Measurements from ENCODE around the gene EIF2B4.
A peak's percentile ranks its signal among the peaks of the same experiment; 100 is the strongest.
"Not testable (repeated sequence)": the region's sequence is repeated elsewhere in the genome, so short reads cannot be mapped to it uniquely, and the experiment has no call there.

The EIF2B4 gene

DNA sequence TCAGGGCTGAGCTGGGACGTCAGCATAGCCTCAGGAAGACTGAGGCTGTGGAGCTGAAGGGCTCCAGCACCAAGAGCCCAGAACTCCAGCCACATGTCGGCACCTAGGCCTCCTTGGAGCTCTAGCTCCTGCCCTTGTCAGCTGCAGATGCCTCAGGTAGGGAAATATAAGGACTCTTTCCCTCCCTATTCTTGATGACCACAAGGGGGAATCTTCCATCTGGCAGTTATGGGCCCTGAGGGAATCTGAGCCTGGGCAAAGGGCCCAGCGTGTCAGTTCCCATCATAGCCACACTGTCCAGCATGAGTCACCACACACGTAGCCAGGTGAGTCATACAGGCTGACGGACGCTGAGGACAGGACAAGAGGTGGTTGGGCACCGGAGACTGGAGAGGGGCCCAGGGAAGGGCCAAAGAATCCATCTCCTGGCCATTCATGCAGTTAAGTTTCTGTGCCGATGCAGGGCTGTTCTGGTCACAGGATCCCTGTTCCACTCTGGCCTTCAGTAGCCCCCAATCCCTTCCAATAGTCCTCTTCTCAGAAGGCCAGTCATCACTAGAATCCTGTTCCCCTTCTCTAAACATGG lies 49.1 kb downstream of the EIF2B4 start (continued):
- TF ChIP-seq ZNF639 (tag by site-specific recombination; IDR thresholded peaks at IDR 0.05) (peak; percentile 71; the same call in 1 of the 2 replicates), KLF8 (tag by site-specific recombination; IDR thresholded peaks at IDR 0.05) (0 out of 2 replicates have a peak, but pooled peaks have one; percentile 39), ZNF629 (tag by site-specific recombination; IDR thresholded peaks at IDR 0.05) (peak; percentile 82), ZNF366 (tag by site-specific recombination; conservative IDR thresholded peaks at IDR 0.05) (peak; percentile 80), ZFP69B (tag by site-specific recombination; IDR thresholded peaks at IDR 0.05) (0 out of 2 replicates have a peak, but pooled peaks have one; percentile 42)
- TF ChIP-seq, protein P1, sequence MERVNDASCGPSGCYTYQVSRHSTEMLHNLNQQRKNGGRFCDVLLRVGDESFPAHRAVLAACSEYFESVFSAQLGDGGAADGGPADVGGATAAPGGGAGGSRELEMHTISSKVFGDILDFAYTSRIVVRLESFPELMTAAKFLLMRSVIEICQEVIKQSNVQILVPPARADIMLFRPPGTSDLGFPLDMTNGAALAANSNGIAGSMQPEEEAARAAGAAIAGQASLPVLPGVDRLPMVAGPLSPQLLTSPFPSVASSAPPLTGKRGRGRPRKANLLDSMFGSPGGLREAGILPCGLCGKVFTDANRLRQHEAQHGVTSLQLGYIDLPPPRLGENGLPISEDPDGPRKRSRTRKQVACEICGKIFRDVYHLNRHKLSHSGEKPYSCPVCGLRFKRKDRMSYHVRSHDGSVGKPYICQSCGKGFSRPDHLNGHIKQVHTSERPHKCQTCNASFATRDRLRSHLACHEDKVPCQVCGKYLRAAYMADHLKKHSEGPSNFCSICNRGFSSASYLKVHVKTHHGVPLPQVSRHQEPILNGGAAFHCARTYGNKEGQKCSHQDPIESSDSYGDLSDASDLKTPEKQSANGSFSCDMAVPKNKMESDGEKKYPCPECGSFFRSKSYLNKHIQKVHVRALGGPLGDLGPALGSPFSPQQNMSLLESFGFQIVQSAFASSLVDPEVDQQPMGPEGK (tag by site-specific recombination; IDR thresholded peaks at IDR 0.05): peak; percentile 32; the same call in 1 of the 2 replicates
- TF ChIP-seq, protein P2, sequence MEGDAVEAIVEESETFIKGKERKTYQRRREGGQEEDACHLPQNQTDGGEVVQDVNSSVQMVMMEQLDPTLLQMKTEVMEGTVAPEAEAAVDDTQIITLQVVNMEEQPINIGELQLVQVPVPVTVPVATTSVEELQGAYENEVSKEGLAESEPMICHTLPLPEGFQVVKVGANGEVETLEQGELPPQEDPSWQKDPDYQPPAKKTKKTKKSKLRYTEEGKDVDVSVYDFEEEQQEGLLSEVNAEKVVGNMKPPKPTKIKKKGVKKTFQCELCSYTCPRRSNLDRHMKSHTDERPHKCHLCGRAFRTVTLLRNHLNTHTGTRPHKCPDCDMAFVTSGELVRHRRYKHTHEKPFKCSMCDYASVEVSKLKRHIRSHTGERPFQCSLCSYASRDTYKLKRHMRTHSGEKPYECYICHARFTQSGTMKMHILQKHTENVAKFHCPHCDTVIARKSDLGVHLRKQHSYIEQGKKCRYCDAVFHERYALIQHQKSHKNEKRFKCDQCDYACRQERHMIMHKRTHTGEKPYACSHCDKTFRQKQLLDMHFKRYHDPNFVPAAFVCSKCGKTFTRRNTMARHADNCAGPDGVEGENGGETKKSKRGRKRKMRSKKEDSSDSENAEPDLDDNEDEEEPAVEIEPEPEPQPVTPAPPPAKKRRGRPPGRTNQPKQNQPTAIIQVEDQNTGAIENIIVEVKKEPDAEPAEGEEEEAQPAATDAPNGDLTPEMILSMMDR (tag by site-specific recombination; IDR thresholded peaks at IDR 0.05): peak; percentile 74

- Histone ChIP-seq H3K36me3 (ENCODE audit: control insufficient read depth in 2 of 2, insufficient read depth in 1 of 2, low read length in 2 of 2) (peaks cover 0 to 16% of the 10 kb centered on the region in 2 experiments; a peak in 1 of 3 replicates), H3K4me1 (ENCODE audit: control insufficient read depth, insufficient read depth, low read length) (peaks cover 14% of the 10 kb centered on the region)
- ChIA-PET POLR2A (interaction anchor here (0.6 to 1.4 kb wide), 5 partner anchors 22 to 68 kb away, joined by 3 to 6 read pairs (median 4); partner anchors contain the start of gene GTF3C2), CTCF (interaction anchor here (0.6 to 6.5 kb wide), 4 partner anchors 16 to 233 kb away, joined by 4 to 50 read pairs (median 4); no protein-coding TSS in a partner anchor)
- H3K4me3 ChIP-seq (ENCODE audit: low read depth, low read length); H3K27ac ChIP-seq (ENCODE audit: extremely low read depth, low read depth, low read length); H3K9me3 ChIP-seq (ENCODE audit: control insufficient read depth, insufficient read depth, low read depth, low read length): not testable (repeated sequence)
Measured at GRCh38 chr2:27319839-27320238, 50.3 kb downstream of the EIF2B4 start.

DNA sequence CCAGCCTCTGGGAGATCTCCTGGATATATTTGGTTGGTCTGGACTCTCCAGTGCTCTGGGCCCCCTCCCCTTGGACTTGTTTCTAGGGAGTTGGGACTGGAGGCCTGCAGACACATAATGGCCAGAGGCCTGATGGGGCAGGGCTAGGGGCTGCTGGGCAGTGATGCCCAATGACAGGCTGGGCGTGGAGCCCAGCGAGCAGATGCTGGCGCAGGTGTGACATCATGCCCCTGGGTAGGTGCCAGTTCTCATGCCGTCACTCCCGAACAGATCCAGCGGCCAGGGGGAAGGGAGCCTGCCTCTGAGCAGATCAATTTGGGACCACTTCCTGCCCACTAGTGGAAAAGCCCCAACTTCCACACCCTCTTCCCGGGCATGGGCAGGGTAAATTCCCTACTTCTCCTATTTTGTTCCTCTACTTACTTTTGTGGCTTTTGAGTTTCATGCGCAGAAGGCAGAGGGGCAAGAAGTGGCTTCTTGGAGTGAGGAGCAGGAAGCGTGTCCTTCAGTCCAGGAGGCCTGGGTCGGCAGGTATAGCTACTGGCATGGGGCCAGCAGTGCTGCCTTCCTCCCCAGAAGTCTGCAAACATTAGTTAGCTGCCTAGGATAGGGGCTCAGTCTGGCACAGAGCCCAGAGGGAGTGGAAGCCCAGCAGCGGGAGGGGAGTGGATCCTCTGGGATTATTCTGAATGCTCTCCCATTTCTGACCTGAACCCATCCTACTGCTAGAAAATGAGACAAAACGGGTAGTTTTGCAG lies 53.3 kb downstream of the EIF2B4 start:
- CTCF ChIA-PET: interaction anchor here (6.5 kb wide), 1 partner anchor 13 kb away, joined by 50 read pairs; no protein-coding TSS in a partner anchor
- H3K27ac ChIP-seq (ENCODE audit: extremely low read depth, low read depth, low read length): no peak overlapping the region
- POLR2A ChIA-PET: interaction anchor here (0.5 kb wide), 1 partner anchor 1435 kb away, joined by 4 read pairs; the partner anchor contains the start of gene PPP1CB

DNA sequence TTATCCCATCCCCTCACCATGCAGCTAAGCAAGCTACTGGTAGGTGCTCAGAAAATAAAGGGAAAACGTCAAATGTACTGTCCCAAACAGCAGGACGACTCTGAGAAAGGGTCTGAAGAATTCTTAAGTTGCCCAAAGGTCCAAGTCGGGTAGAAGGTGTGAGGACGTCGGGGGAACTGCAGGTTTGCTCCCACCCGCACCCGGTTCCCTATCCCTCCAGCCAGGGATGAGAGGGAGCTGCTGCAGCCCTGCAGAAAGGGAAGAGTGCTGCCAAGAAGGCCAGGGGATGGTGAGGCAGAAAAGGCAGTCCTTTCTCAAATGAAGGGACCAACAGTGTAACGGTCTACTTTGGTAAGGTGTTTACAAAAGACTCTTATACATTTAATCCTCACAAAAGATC lies 55.0 kb downstream of the EIF2B4 start:
- ChIA-PET CTCF (interaction anchor here (0.9 to 1.1 kb wide), 2 partner anchors 12 to 64 kb away, joined by 3 to 5 read pairs; no protein-coding TSS in a partner anchor), POLR2A (no interaction called here)
- peaks cover 8% of the 10 kb centered on the region; the same call in 1 of the 2 replicates for H3K4me1 ChIP-seq (ENCODE audit: control insufficient read depth, insufficient read depth, low read length)
- H3K36me3 ChIP-seq (ENCODE audit: control insufficient read depth in 2 of 2, insufficient read depth in 1 of 2, low read length in 2 of 2): peaks cover 0 to 30% of the 10 kb centered on the region in 2 experiments; a peak in 2 of 3 replicates
- no peak overlapping the region for H3K27ac ChIP-seq (ENCODE audit: extremely low read depth, low read depth, low read length)
- no peaks in the 10 kb centered on the region for H3K9me3 ChIP-seq (ENCODE audit: control insufficient read depth, insufficient read depth, low read depth, low read length)
- H3K4me3 ChIP-seq (ENCODE audit: low read depth, low read length): no peak overlapping the region
- TF ChIP-seq ZNF426 (tag by site-specific recombination; IDR thresholded peaks at IDR 0.05) (no peak), FEZF1 (tag by site-specific recombination; IDR thresholded peaks at IDR 0.05) (no peak), ZNF501 (tag by site-specific recombination; IDR thresholded peaks at IDR 0.05) (no peak), ZNF19 (tag by site-specific recombination; IDR thresholded peaks at IDR 0.05; ENCODE audit: low read depth) (no peak), GLI2 (tag by site-specific recombination; IDR thresholded peaks at IDR 0.05; ENCODE audit: borderline replicate concordance, low read depth) (no peak), ZNF623 (tag by site-specific recombination; IDR thresholded peaks at IDR 0.05) (no peak)
- TF ChIP-seq, protein P2 (tag by site-specific recombination; IDR thresholded peaks at IDR 0.05): no peak

More for the DNA sequence above, 53.3 kb downstream of the EIF2B4 start:
- H3K4me3 ChIP-seq (ENCODE audit: low read depth, low read length): no peak overlapping the region
- TF ChIP-seq KLF7 (tag by site-specific recombination; IDR thresholded peaks at IDR 0.05; ENCODE audit: borderline replicate concordance): no peak
- peak; percentile 42; the same call in 1 of the 2 replicates for TF ChIP-seq ZNF341 (tag by site-specific recombination; IDR thresholded peaks at IDR 0.05; ENCODE audit: low read depth)
- TF ChIP-seq ZBTB20 (tag by site-specific recombination; IDR thresholded peaks at IDR 0.05): 0 out of 2 replicates have a peak, but pooled peaks have one; percentile 2
- TF ChIP-seq ZNF544 (tag by site-specific recombination; IDR thresholded peaks at IDR 0.05): peak; percentile 26; the same call in 1 of the 2 replicates
- H3K9me3 ChIP-seq (ENCODE audit: control insufficient read depth, insufficient read depth, low read depth, low read length): no peaks in the 10 kb centered on the region
- peaks cover 0 to 21% of the 10 kb centered on the region in 2 experiments; a peak in 1 of 3 replicates for H3K36me3 ChIP-seq (ENCODE audit: control insufficient read depth in 2 of 2, insufficient read depth in 1 of 2, low read length in 2 of 2)
- peaks cover 14% of the 10 kb centered on the region for H3K4me1 ChIP-seq (ENCODE audit: control insufficient read depth, insufficient read depth, low read length)

Data from HEK293 (cell line).